Right lobe of liver (tissue), 4 donors: Measurements from ENCODE around the gene KLF15.

Source experiments
- CTCF ChIP-seq, 4 donors: fragments of 200-600 bp in 3 of 4; fragments of 450-650 bp in 1 of 4; IDR thresholded peaks; one replicate each; pipeline versions ENCODE4 v1.5.1 to v1.8.0; 2016 to 2022; ENCODE audit warnings: antibody characterized with exemption in 4 of 4, mild to moderate bottlenecking in 2 of 4
- POLR2A ChIP-seq: fragments of 450-650 bp; IDR thresholded peaks from one replicate; pipeline ENCODE4 v1.6.1; 2017; ENCODE audit warnings: antibody characterized with exemption, mild to moderate bottlenecking
- donor health status: DM: no; HTN: no; CAD: no.
- donor health status: DM: no; HTN: no; CAD: no.
- donor health status: DM: no; HTN: yes; CAD: no.

- no peak for TF ChIP-seq POLR2A
- TF ChIP-seq CTCF (IDR thresholded peaks at IDR 0.05) = no peak
Observed at GRCh38 chr3:126364130-126364695, 7.0 kb upstream of the KLF15 start.
